Uterus (tissue), 2 donors: Measurements from ENCODE around the gene FHIT.

Experiments
- CTCF ChIP-seq, 4 experiments: fragments of 200-600 bp in 2 of 4; fragments of 450-650 bp in 2 of 4; sonication (generic) in 2 of 4; IDR thresholded peaks; one replicate each; pipeline ENCODE4 v1.5.1; 2016 to 2019; ENCODE audit warnings: antibody characterized with exemption in 4 of 4, mild to moderate bottlenecking in 2 of 4, moderate library complexity in 1 of 4
- POLR2A ChIP-seq, 2 donors: fragments of 450-650 bp; IDR thresholded peaks; one replicate each; pipeline ENCODE4 v1.6.1; 2016; ENCODE audit warnings: antibody characterized with exemption in 2 of 2, mild to moderate bottlenecking in 1 of 2, moderate library complexity in 1 of 2

GRCh38 chr3:61277411-61277810, 26.2 kb upstream of the FHIT start:
- no peak for TF ChIP-seq POLR2A (IDR thresholded peaks at IDR 0.05)
- no peak for TF ChIP-seq CTCF (IDR thresholded peaks at IDR 0.05)
